Smooth muscle cell (in vitro differentiated cells): Measurements from ENCODE around the gene COL23A1. TPM values are rescaled to one million over a fixed set of nuclear protein-coding genes. Genes with fewer than 3 reads are reported as not detected.
A peak's percentile ranks its signal among the peaks of the same experiment; 100 is the strongest.

ENCODE experiments used
- DNase-seq: peaks from one replicate; lab custom pipeline; 2025; ENCODE audit not compliant: unreplicated experiment; lab: John Stamatoyannopoulos, UW
- H2AFZ ChIP-seq: fragments of 200-600 bp; sonication (generic); 2 replicates; pipeline ENCODE4 v1.6.0; 2016; ENCODE audit warnings: antibody characterized with exemption, low read depth, mild to moderate bottlenecking
- H3F3A ChIP-seq: fragments of 200-600 bp; sonication (generic); 2 replicates; pipeline ENCODE4 v1.6.0; 2017; ENCODE audit warnings: antibody characterized with exemption, low read depth
- H3K27ac ChIP-seq: fragments of 200-600 bp; sonication (generic); 2 replicates; pipeline ENCODE4 v1.5.1; 2016; ENCODE audit warnings: low read depth, mild to moderate bottlenecking
- H3K27me3 ChIP-seq: fragments of 200-600 bp; sonication (generic); 2 replicates; pipeline ENCODE4 v1.6.1; 2016; ENCODE audit warnings: low read depth, mild to moderate bottlenecking
- H3K36me3 ChIP-seq: fragments of 200-600 bp; sonication (generic); 2 replicates; pipeline ENCODE4 v1.5.1; 2016; ENCODE audit warnings: low read depth
- H3K4me1 ChIP-seq: fragments of 200-600 bp; sonication (generic); 2 replicates; pipeline ENCODE4 v1.5.1; 2016; ENCODE audit warnings: low read depth
- H3K4me2 ChIP-seq: fragments of 200-600 bp; sonication (generic); 2 replicates; pipeline ENCODE4 v1.6.0; 2016; ENCODE audit warnings: mild to moderate bottlenecking
- H3K4me3 ChIP-seq: fragments of 200-600 bp; sonication (generic); 2 replicates; pipeline ENCODE4 v1.5.1; 2016; ENCODE audit warnings: mild to moderate bottlenecking
- H3K79me2 ChIP-seq: fragments of 200-600 bp; sonication (generic); 2 replicates; pipeline ENCODE4 v1.6.0; 2016; ENCODE audit warnings: low read depth, mild to moderate bottlenecking
- H3K9ac ChIP-seq: fragments of 200-600 bp; sonication (generic); 2 replicates; pipeline ENCODE4 v1.6.0; 2016; ENCODE audit warnings: low read depth
- H3K9me3 ChIP-seq: fragments of 200-600 bp; sonication (generic); replicated peaks from 2 replicates; pipeline ENCODE4 v1.5.1; 2016; ENCODE audit warnings: low read depth
- H4K20me1 ChIP-seq: fragments of 200-600 bp; sonication (generic); 2 replicates; pipeline ENCODE4 v1.6.0; 2016; ENCODE audit warnings: low read depth
- WGBS: methylation state at CpG from one replicate; pipeline ENCODE4 v1.1.7; 2016; ENCODE audit warnings: low lambda C conversion rate; 5-methylcytosine and 5-hydroxymethylcytosine counted together
- polyA plus RNA-seq: library from polyadenylated mRNA; unstranded; fragments of >200 nt; fragmentation: Nextera tagmentation; extraction: Ambion mirVana; gene quantifications from 2 replicates; pipeline ENCODE4 v1.2.1, GENCODE V29; 2016
- total RNA-seq: library from RNA; depleted of rRNA; stranded (reverse); fragments of >200 nt; gene quantifications from 2 replicates; pipeline ENCODE4 v1.2.3, GENCODE V29; 2014
- TF ChIP-seq, protein P1 (sequence below): fragments of 200-600 bp; sonication (generic); IDR thresholded peaks from 2 replicates; pipeline ENCODE4 v1.5.1; 2017; ENCODE audit warnings: borderline replicate concordance, mild to moderate bottlenecking, antibody characterized with exemption; ENCODE audit not compliant: insufficient read depth, poor library complexity, severe bottlenecking

Gene COL23A1
- total and polyA plus RNA-seq, 2 experiments from 2014 or later, result 5.3 to 27.4 TPM

DNA sequence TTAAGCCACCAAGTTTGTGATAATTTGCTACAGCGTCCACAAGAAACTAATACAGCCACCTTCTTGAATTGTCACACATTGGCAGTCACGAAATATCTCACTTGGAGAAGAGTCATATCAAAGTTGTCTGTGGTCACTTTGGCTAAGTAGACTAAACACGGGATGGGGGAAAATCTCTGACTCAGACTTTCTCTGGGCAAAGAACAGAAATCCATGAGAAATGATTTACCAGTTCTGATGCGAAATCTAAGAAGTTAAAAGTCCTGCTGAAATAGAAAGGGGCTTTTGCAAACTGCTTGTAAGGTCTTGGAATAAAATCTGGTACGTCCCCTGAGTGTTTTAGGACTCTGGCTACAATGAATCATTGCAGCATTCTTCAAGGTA lies 158.4 kb downstream of the COL23A1 start:
- no peak for DNase-seq
- peak overlapping the region; percentile 46 for H3K9ac ChIP-seq
- peak overlapping the region; percentile 53 for H3K4me2 ChIP-seq
- WGBS, result 20% methylated on average over 5 of the region's 5 CpGs
- H3K27ac ChIP-seq, result peak overlapping the region; percentile 92
- no peak overlapping the region for H2AFZ ChIP-seq
- H3K9me3 ChIP-seq, result no peaks in the 10 kb centered on the region
- TF ChIP-seq, protein P1, sequence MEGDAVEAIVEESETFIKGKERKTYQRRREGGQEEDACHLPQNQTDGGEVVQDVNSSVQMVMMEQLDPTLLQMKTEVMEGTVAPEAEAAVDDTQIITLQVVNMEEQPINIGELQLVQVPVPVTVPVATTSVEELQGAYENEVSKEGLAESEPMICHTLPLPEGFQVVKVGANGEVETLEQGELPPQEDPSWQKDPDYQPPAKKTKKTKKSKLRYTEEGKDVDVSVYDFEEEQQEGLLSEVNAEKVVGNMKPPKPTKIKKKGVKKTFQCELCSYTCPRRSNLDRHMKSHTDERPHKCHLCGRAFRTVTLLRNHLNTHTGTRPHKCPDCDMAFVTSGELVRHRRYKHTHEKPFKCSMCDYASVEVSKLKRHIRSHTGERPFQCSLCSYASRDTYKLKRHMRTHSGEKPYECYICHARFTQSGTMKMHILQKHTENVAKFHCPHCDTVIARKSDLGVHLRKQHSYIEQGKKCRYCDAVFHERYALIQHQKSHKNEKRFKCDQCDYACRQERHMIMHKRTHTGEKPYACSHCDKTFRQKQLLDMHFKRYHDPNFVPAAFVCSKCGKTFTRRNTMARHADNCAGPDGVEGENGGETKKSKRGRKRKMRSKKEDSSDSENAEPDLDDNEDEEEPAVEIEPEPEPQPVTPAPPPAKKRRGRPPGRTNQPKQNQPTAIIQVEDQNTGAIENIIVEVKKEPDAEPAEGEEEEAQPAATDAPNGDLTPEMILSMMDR, result no peak
- peaks cover 16% of the 10 kb centered on the region for H3F3A ChIP-seq
- no peaks in the 10 kb centered on the region for H3K36me3 ChIP-seq
- H3K4me3 ChIP-seq, result no peak overlapping the region
- peaks cover 13% of the 10 kb centered on the region for H3K4me1 ChIP-seq
- H4K20me1 ChIP-seq, result no peaks in the 10 kb centered on the region
- no peaks in the 10 kb centered on the region for H3K79me2 ChIP-seq
- H3K27me3 ChIP-seq, result no peaks in the 10 kb centered on the region

DNA sequence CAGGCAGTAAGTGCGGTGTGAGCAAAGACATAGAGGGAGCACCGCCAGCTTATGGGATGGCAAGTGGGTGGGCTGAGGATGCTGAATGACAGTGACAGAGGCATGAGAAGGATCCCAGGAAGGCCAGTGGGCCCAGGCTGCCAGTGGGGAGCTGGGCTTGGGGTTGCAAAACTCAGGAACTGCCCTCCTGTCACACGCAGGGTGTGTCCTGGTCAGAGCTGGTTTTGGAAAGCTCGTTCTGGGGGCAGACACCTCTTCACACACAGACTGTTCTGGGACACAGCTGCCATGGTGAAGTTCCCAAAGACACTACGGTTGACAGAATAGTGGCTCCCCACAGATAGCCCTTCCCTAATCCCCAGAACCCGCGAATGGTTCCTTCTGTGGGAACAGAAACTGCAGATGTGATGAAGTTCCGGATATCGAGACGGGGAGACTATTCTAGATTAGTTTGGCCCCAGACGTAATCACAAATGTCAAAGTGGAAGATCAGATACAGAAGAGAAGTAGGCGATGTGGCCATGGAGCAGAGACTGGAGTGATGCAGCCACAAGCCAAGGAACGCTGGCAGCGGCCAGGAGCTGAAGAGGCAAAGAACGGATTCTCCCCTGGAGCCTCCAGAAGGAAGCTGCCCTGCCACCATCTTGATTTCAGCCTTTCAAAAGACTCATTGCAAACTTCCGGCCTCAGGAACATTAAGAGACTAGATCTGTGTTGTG lies 159.0 kb downstream of the COL23A1 start:
- no peak overlapping the region for H3K4me2 ChIP-seq
- H2AFZ ChIP-seq, result no peak overlapping the region
- 85% methylated on average over 16 of the region's 16 CpGs for WGBS
- peak overlapping the region; percentile 92 for H3K27ac ChIP-seq
- no peak overlapping the region for H3K4me3 ChIP-seq
- H3K27me3 ChIP-seq, result no peaks in the 10 kb centered on the region
- TF ChIP-seq, protein P1, result no peak
- no peaks in the 10 kb centered on the region for H4K20me1 ChIP-seq
- H3K9ac ChIP-seq, result peak overlapping the region; percentile 33
- H3K4me1 ChIP-seq, result peaks cover 13% of the 10 kb centered on the region
- peaks cover 16% of the 10 kb centered on the region for H3F3A ChIP-seq
- H3K36me3 ChIP-seq, result no peaks in the 10 kb centered on the region
- H3K9me3 ChIP-seq, result no peaks in the 10 kb centered on the region
- H3K79me2 ChIP-seq, result no peaks in the 10 kb centered on the region
- DNase-seq, result no peak

DNA sequence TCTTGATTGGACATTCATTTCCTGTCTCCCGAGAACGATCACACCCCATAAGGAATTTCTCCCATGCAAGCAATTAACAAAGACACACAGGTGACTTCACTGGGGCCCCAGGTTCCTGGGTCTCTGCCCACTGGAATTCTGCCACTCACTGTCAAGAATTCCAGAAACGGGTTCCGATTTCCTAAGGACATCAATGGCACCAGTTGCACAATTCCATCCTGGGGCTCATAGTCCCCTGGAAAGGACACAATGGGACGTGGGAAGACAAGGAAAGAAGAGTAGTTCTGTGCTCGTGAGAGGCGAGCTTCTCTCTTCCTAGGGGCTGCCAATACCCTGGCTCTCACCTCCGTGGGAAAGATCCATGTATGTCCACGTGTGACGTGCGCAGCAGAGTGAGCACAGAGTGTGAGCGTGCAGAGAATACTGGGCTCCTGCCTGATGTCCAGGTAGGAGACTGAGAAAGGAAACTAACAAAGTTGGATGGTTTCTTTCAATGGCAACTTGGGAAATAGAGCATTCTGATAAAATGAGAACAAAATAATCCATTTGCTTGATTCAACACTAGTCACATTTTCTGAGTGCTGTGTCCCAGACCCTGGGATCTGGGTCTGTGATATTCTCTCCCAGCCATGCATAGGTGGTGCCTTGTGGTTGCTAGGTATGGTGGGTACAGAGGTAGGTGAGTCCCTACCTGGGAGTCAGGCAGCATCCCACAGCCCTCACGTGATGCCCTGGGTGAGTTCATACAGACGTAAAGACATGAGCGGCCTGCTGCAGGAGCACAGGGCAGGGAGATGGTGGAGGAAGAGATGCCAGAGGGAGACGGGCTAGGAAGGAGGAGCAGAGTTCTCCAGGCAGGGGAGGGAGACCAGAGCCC lies 159.8 kb downstream of the COL23A1 start:
- whole genome bisulfite sequencing, result 93% methylated on average over 16 of the region's 16 CpGs
- no peak for DNase-seq
- Histone ChIP-seq H4K20me1 (no peaks in the 10 kb centered on the region), H3K27me3 (no peaks in the 10 kb centered on the region), H3K79me2 (no peaks in the 10 kb centered on the region), H3K4me1 (peaks cover 13% of the 10 kb centered on the region), H3K27ac (no peak overlapping the region), H3K9me3 (no peaks in the 10 kb centered on the region), H3K4me2 (no peak overlapping the region), H2AFZ (no peak overlapping the region), H3K36me3 (no peaks in the 10 kb centered on the region), H3K9ac (no peak overlapping the region), H3F3A (peaks cover 16% of the 10 kb centered on the region), H3K4me3 (no peak overlapping the region)
- TF ChIP-seq, protein P1, result no peak
